ENCODE data around the gene PLXNB3. TPM values are rescaled to one million over a fixed set of nuclear protein-coding genes. Genes with fewer than 3 reads are reported as not detected.
A peak's percentile ranks its signal among the peaks of the same experiment; 100 is the strongest.

PLXNB3 gene
- total RNA-seq, 1 donor: 3.1 TPM

GRCh38 chrX:153733651-153734240, 30.3 kb upstream of the PLXNB3 start:
- no peak for DNase-seq (ENCODE audit: low read depth)
- no peak overlapping the region for H3K4me3 ChIP-seq (ENCODE audit: low read depth, low read length)
- TF ChIP-seq CTCF (IDR thresholded peaks at IDR 0.05; ENCODE audit: insufficient read depth, low read length): no peak

GRCh38 chrX:153734871-153735270, 29.2 kb upstream of the PLXNB3 start:
- no peak for TF ChIP-seq CTCF (IDR thresholded peaks at IDR 0.05; ENCODE audit: insufficient read depth, low read length)
- H3K4me3 ChIP-seq (ENCODE audit: low read depth, low read length): no peak overlapping the region
- no peak for DNase-seq (ENCODE audit: low read depth)

GRCh38 chrX:153735274-153735673, 28.8 kb upstream of the PLXNB3 start:
- no peak for DNase-seq (ENCODE audit: low read depth)
- H3K4me3 ChIP-seq (ENCODE audit: low read depth, low read length): no peak overlapping the region
- peak; percentile 8 for TF ChIP-seq CTCF (IDR thresholded peaks at IDR 0.05; ENCODE audit: insufficient read depth, low read length)

GRCh38 chrX:153736071-153736820, 27.8 kb upstream of the PLXNB3 start:
- no peak for DNase-seq (ENCODE audit: low read depth)
- TF ChIP-seq CTCF (IDR thresholded peaks at IDR 0.05; ENCODE audit: insufficient read depth, low read length): no peak
- H3K4me3 ChIP-seq (ENCODE audit: low read depth, low read length): no peak overlapping the region

- TF ChIP-seq CTCF (IDR thresholded peaks at IDR 0.05; ENCODE audit: insufficient read depth, low read length): no peak
- H3K4me3 ChIP-seq (ENCODE audit: low read depth, low read length): no peak overlapping the region
- DNase-seq (ENCODE audit: low read depth): no peak
Measured at GRCh38 chrX:153736871-153737441, 27.1 kb upstream of the PLXNB3 start.

GRCh38 chrX:153738056-153738605, 25.9 kb upstream of the PLXNB3 start:
- TF ChIP-seq CTCF (IDR thresholded peaks at IDR 0.05; ENCODE audit: insufficient read depth, low read length): no peak
- no peak for DNase-seq (ENCODE audit: low read depth)
- H3K4me3 ChIP-seq (ENCODE audit: low read depth, low read length): no peak overlapping the region

Data from fibroblast of the aortic adventitia (primary cell).